GM23248 (cell line): ENCODE results near the gene C13orf42.

Experiments
- EZH2 ChIP-seq: fragments of 200-600 bp; sonication (generic); IDR thresholded peaks from 2 replicates; pipeline ENCODE4 v1.6.1; 2018; ENCODE audit warnings: antibody characterized with exemption, mild to moderate bottlenecking; ENCODE audit not compliant: insufficient read depth, poor library complexity, severe bottlenecking
- EZH2phosphoT487 ChIP-seq: fragments of 200-600 bp; sonication (generic); IDR thresholded peaks from 2 replicates; pipeline ENCODE4 v1.6.1; 2018; ENCODE audit warnings: antibody characterized with exemption, moderate library complexity, mild to moderate bottlenecking, low read depth; ENCODE audit not compliant: insufficient read depth

DNA sequence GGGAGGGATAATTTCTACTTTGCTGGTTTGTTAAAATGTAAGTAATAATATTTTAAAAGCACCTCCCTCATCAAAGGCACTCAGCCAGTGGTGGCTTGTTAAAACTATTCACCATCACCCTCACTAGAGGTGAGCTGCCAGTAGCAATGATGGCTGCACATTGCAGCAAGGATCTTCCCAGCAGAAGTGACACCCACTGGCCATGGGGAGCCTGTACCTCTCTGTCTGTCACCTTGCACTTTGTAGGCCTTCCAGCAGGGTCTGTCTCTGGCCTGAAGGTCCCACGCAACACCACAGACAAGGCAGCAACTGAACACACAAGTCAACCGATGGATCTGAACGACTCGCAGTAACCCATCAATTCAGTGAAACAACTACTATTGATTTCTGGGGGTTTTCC lies 47.3 kb upstream of the C13orf42 start:
- TF ChIP-seq EZH2 (no peak), EZH2phosphoT487 (no peak)
